ENCODE data around the gene FGF6. TPM values are rescaled to one million over a fixed set of nuclear protein-coding genes. Genes with fewer than 3 reads are reported as not detected.
A peak's percentile ranks its signal among the peaks of the same experiment; 100 is the strongest.

The FGF6 gene
- total RNA-seq, 1 donor from 2014 or later: not detected

- peak; percentile 76 for DNase-seq (ENCODE audit: low spot score)
- Histone ChIP-seq H3K4me1 (peaks cover 20% of the 10 kb centered on the region), H3K36me3 (no peaks in the 10 kb centered on the region), H3K79me2 (ENCODE audit: low read depth) (no peaks in the 10 kb centered on the region), H4K20me1 (ENCODE audit: low read depth) (no peaks in the 10 kb centered on the region), H3K27ac (no peak overlapping the region), H2AFZ (replicated peaks) (peak overlapping the region; percentile 81), H3K27me3 (no peaks in the 10 kb centered on the region), H3K4me2 (peak overlapping the region; percentile 65), H3F3A (ENCODE audit: low read depth) (peaks cover 10% of the 10 kb centered on the region), H3K9ac (no peak overlapping the region), H3K9me3 (ENCODE audit: low read depth) (no peaks in the 10 kb centered on the region), H3K4me3 (peak overlapping the region; percentile 27)
- Mint-ChIP-seq H3K4me1 (peaks cover 23% of the 10 kb centered on the region), H3K4me3 (no peak overlapping the region), H3K27ac (no peak overlapping the region), H3K36me3 (no peaks in the 10 kb centered on the region), H3K27me3 (ENCODE audit: insufficient read depth, low read depth) (peaks cover 6% of the 10 kb centered on the region), H3K9me3 (no peaks in the 10 kb centered on the region)
- no peak for TF ChIP-seq CTCF (IDR thresholded peaks at IDR 0.05)
Measured at GRCh38 chr12:4417455-4417854, 28.2 kb downstream of the FGF6 start.

GRCh38 chr12:4416276-4416675, 29.3 kb downstream of the FGF6 start:
- no peak overlapping the region for H3K4me3 Mint-ChIP-seq
- Histone ChIP-seq H3K79me2 (ENCODE audit: low read depth) (no peaks in the 10 kb centered on the region), H2AFZ (replicated peaks) (no peak overlapping the region), H3K27me3 (no peaks in the 10 kb centered on the region), H3K9me3 (ENCODE audit: low read depth) (no peaks in the 10 kb centered on the region), H4K20me1 (ENCODE audit: low read depth) (no peaks in the 10 kb centered on the region), H3F3A (ENCODE audit: low read depth) (peaks cover 10% of the 10 kb centered on the region), H3K4me1 (peaks cover 20% of the 10 kb centered on the region), H3K9ac (no peak overlapping the region), H3K27ac (no peak overlapping the region), H3K4me2 (no peak overlapping the region), H3K36me3 (no peaks in the 10 kb centered on the region), H3K4me3 (no peak overlapping the region)
- H3K4me1 Mint-ChIP-seq: peaks cover 19% of the 10 kb centered on the region
- H3K27me3 Mint-ChIP-seq (ENCODE audit: insufficient read depth, low read depth): peaks cover 6% of the 10 kb centered on the region
- H3K27ac Mint-ChIP-seq: no peak overlapping the region
- no peak for DNase-seq (ENCODE audit: low spot score)
- H3K9me3 Mint-ChIP-seq: no peaks in the 10 kb centered on the region
- no peaks in the 10 kb centered on the region for H3K36me3 Mint-ChIP-seq
- no peak for TF ChIP-seq EZH2 (IDR thresholded peaks at IDR 0.05)
- TF ChIP-seq EZH2phosphoT487 (IDR thresholded peaks at IDR 0.05): no peak
- TF ChIP-seq CTCF (IDR thresholded peaks at IDR 0.05): no peak

GRCh38 chr12:4412465-4412864, 33.1 kb downstream of the FGF6 start:
- no peak overlapping the region for H3K27ac ChIP-seq
- no peak overlapping the region for H3K4me3 ChIP-seq
- Mint-ChIP-seq H3K4me1 (peaks cover 10% of the 10 kb centered on the region), H3K27ac (no peak overlapping the region), H3K36me3 (no peaks in the 10 kb centered on the region), H3K9me3 (no peaks in the 10 kb centered on the region), H3K27me3 (ENCODE audit: insufficient read depth, low read depth) (peaks cover 3% of the 10 kb centered on the region), H3K4me3 (no peak overlapping the region)
- no peaks in the 10 kb centered on the region for H3K79me2 ChIP-seq (ENCODE audit: low read depth)
- no peak for TF ChIP-seq CTCF (IDR thresholded peaks at IDR 0.05)
- TF ChIP-seq EZH2phosphoT487 (IDR thresholded peaks at IDR 0.05): no peak
- peaks cover 12% of the 10 kb centered on the region for H3K4me1 ChIP-seq
- no peak overlapping the region for H3K9ac ChIP-seq
- no peak overlapping the region for H3K4me2 ChIP-seq
- no peaks in the 10 kb centered on the region for H3K36me3 ChIP-seq
- DNase-seq (ENCODE audit: low spot score): no peak
- no peak overlapping the region for H2AFZ ChIP-seq (replicated peaks)
- no peaks in the 10 kb centered on the region for H4K20me1 ChIP-seq (ENCODE audit: low read depth)
- no peaks in the 10 kb centered on the region for H3K9me3 ChIP-seq (ENCODE audit: low read depth)
- H3K27me3 ChIP-seq: no peaks in the 10 kb centered on the region
- peaks cover 6% of the 10 kb centered on the region for H3F3A ChIP-seq (ENCODE audit: low read depth)

GRCh38 chr12:4412056-4412455, 33.6 kb downstream of the FGF6 start:
- Mint-ChIP-seq H3K27me3 (ENCODE audit: insufficient read depth, low read depth) (peaks cover 3% of the 10 kb centered on the region), H3K27ac (no peak overlapping the region), H3K4me3 (no peak overlapping the region), H3K4me1 (peaks cover 5% of the 10 kb centered on the region), H3K9me3 (no peaks in the 10 kb centered on the region), H3K36me3 (no peaks in the 10 kb centered on the region)
- Histone ChIP-seq H3K79me2 (ENCODE audit: low read depth) (no peaks in the 10 kb centered on the region), H3K36me3 (no peaks in the 10 kb centered on the region), H3K4me2 (no peak overlapping the region), H3F3A (ENCODE audit: low read depth) (peaks cover 3% of the 10 kb centered on the region), H3K9ac (no peak overlapping the region), H2AFZ (replicated peaks) (no peak overlapping the region), H4K20me1 (ENCODE audit: low read depth) (no peaks in the 10 kb centered on the region), H3K27ac (no peak overlapping the region), H3K9me3 (ENCODE audit: low read depth) (no peaks in the 10 kb centered on the region), H3K4me3 (no peak overlapping the region), H3K4me1 (peaks cover 8% of the 10 kb centered on the region), H3K27me3 (no peaks in the 10 kb centered on the region)
- TF ChIP-seq EZH2 (IDR thresholded peaks at IDR 0.05) (no peak), EZH2phosphoT487 (IDR thresholded peaks at IDR 0.05) (no peak), CTCF (IDR thresholded peaks at IDR 0.05) (no peak)
- no peak for DNase-seq (ENCODE audit: low spot score)
